NCI-H1092 (cell line): ENCODE data around the gene ADORA2A.

Source experiments
- DNase-seq: peaks from one replicate; lab custom pipeline; 2025; lab: John Stamatoyannopoulos, UW

The ADORA2A gene

DNA sequence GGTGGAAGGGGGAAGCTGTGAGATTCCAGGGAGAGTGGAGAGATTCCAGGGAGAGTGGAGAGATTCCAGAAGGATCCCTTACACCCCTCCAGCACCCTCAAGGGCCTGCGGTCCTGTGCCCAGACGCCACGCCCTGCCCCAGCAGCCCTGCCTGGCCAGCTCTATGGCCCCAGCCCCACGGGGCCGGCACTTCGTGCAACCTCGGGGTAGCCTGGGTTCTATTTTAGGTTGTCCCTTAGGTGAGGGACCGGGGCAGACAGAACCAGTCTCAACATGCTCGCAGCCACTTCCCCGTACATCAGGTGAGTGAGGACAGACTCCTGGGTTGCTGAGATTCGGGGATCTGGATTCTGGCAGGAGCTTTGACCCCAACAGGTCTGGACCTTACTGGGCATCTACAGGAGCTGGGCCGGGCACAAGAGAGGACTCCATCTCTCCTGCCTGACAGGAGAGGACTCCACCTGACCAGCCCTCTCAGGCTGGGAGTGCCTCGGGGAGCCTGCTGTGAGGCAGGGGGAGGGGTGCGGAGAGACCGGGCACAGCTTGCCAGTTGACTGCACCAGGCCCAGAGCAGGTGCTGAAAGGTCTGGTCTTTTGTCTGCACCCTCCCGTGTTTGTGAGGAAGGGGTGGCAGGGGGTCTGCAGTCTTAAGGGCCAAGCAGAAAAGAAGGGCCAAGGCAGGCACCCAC, 8.5 kb upstream of the ADORA2A start:
- peak; percentile 48 for DNase-seq

DNA sequence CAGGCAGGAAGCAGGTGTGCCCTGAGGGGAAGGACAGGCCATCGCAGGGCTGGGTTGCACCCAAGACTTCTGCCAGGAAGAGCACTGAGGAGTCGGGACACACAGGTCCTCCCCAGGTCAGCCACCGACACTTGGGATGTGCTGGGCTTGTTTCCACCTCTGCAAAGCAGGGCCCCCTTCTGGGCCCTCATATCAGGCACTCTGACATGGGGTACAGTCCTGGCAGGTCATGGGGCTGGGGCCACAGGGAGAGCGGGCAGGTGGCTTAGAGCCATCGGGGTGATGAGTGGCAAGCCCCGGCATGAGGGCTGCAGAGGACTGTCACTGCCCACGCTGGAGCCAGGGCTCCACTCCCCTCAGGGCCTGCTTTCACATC, 7.9 kb upstream of the ADORA2A start:
- no peak for DNase-seq

DNA sequence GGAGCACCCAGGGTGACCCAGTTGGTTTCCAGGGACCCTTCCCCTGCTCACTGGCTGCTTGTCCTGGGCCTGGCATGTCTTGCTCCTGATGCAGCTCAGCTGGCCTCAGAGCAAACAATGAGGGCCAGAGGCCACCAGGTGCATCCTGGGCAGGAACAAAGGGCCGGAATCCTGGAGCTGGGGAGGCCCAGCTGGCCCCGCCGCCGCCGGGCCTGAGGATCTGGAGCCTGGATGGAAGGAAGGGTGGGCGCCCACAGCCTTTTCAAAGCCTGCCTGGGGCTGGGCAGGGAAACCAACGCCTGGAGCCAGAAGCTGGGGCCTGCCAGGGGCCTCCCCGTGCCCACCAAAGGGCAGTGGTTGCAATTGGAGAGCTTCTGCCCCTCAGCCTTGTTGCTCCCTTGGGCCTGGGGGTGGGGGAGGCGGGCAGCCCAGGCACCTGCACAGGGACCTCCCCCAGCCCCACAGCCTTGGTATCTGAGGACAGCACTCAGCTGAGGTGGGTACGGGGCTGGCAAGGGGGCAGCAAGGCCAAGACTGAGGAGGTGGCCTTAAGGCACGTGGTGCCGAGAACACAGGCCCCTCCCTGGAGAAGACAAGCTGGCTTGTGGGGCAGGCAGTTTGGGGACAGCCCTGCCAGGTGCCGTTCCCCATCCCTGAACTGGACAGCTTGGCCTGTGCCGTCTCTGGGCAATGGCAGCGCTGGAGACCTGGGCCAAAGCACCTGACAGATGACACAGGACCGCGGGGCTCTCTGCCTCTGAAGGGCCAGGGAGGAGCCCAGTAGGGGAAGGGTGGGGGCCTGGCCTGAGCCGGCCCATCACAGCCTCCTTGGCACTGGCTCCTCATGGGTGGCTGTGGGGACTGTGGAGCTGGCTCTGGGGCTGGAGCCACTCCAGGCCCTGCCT, 7.1 kb upstream of the ADORA2A start:
- DNase-seq, result peak; percentile 63

DNA sequence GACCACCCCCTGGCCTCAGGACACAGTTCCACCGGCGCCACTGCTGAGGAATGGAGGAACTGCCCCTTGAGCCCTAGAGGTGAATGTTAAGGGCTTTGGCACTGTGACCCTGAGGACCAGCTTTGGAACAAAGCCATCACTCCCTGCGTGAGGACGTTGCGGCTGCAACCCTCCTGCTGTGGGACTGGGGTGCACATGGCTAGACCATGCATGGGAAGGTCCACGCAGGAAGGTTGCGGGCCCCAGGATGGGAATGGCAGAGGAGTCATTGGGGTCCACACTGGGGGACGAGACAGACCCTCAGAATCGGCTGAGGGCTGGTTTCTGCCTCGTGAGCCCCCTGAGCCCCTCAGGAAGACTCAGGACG, 6.4 kb upstream of the ADORA2A start:
- DNase-seq, result no peak

DNA sequence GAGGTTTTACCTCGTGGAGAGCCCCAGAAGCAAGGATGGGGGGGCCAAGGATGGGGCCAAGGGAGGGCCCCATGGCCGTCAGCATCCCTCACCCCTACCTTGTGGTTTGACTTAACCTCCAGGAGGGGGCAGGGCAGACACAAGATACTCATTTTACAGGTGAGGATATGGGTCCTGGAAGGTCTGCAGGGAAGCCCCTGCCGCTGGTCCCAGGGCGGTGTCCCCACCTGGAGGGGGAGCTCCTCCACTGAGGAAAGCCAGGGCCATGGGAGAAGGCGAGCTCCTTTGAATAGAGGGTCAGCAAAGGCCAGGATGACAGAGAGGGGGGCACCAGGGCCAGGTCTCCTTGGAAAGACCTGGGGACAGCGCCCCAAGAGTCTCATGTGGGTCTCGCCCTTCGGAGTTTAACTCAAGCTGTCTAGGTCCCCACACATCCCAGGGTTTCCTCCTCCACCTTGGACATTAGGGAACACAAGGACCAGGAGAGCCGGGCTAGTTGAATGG, 5.9 kb upstream of the ADORA2A start:
- no peak for DNase-seq

DNA sequence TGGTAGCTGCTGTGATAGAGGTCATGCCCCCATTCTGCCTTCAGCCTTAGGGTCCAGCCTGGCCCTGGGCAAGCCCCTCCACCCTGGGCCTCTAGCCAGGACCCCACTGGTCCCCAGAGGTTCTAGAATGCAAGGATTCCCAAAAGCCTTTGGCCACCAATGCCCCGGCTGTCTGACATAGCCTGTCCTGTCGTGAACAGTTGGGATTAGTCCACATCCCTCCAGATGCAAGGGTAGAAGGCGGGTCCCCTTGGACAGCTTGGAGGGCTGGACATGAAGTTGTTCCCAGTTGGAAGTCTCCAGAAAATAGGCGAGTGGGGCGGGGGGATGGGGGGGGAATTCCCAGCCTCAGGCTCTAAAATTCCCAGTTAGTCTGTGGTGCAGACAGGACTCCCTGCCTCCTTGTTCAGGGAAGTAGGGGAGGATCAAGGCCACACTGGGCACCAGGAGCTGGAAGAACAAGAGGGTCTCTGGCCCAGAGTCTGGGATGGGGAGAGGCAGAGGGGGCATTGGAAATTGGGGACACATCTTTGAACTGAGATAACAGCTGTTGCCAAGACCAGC, 5.2 kb upstream of the ADORA2A start:
- DNase-seq, result no peak

DNA sequence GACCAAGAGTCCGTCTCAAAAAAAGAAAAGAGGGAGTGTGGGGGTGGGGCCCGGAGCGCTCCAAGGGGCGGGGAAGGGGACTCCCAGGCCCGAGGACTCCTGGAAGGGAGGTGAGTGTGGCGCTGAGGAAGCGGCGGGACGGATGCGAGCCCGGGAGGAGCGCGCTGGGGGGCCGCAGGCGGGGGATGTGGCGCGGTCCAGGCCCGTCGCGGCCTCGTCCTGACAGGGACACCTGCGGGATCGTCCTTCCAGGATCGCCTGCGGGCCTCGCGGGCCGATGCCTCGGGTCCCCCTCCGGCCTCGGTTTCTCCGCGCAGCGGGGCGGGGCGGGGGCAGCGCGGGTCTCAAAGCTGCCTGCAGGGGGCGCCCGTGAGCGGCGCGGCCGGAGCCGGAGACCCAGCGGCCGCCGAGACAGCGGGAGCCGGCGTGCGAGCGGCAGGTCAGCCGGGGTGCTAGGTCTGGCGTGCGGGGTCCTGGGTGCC, 3.8 kb upstream of the ADORA2A start:
- DNase-seq, result no peak

DNA sequence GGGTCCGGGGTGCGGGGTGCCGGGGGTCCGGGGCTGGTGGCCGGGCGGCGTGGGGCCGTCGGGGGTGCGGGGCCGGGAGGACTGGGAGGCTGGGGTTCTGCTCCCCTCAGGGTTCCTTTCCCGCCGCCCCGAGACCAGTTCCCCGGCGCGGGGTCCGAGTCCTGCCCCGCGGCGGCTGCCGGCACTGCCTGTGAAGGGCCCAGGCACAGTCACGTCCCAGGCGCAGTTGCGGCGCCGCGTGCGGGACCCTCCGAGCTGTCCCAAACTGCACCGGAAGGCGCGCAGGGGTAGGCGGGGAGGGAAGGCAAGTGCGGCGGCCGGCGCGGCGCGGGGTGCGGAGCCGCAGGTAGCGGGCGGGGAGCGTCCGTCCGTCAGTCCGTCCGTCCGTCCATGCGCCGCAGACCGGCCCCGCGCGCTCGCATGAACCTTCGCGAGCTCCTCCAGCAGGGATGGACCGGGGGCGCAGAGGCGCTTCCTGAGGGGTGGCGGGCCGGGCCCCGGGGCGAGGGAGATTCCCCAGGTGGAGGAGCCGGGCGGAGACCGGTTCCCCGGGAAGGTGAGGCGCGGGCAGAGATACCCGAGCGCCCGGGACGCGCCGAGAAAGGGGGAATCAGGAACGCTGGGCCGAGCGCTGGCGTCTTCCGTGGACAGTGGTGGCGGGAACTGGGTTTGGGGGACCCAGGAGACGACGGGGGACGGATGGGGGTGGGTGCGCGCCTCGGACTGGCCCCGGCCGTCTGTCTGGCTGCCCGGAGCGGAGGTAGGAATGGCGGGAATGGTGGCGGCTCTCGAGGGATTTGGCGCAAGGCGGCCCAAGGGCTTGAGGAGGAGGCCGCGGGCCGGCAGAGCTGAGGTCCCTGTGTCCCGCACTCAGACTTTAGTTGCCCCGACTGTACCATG, 3.1 kb upstream of the ADORA2A start:
- DNase-seq, result no peak

DNA sequence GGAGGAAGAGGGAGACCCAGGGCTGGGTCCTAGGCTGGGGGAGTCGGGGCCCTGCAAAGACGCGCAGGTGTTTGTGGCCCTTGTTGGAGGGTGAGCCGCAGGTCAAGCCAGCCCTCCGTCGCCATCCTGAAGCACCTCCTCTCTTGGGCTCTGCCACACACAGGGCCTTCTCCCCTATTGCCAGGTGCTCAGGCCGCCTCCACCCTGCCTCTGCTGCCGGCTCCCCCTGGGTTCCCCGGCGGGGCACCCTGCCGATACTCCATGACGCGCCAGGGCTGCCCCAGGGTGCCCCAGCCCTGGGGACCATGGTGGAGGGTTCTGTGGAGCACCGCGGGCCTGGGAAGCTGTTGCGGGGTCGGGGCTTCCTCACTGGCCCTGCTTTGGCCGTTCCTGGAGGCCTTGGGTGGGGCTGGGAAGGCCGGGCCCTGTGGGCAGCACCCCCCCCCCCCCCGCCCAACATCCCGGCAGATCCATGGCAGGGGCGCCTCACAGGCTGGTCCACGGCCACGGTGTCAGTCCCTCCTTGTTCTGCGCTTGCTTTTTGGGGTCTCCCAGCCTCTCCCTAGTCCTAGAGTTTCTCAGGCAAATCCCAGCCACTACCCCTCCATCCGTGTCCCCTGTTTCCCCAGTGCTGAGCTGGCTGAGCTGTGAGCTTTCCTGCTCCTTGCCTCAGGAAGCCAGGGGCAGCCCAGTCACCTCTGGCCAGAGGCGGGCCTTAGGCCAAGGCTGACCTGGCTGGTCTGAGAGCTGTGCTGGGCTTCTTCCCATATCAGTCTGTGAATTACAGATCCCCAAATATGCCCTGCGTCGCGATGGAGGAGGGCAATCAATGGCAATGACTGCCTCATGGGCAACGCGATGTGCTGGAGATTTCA, 2.3 kb upstream of the ADORA2A start:
- DNase-seq, result no peak

DNA sequence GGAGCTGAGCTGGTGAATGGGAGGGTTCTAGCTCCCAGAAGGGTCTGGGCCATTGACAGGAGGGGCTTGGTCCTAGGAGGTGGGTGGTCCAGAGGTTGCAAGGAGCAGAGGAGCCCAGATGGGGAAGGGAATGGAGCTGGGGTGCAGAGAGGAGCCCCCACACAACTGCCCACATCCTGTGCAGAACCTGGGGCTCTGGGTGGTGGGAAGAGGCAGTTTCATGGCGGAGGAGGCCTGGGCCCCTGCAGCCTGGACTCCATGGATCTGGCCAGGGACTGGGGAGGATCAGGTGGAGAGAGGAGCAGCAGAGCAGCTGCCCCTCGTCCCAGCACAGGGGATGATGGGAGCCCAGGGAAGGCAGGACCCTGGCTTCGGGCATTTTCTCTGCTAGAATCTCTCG, 963 bp upstream of the ADORA2A start:
- no peak for DNase-seq

DNA sequence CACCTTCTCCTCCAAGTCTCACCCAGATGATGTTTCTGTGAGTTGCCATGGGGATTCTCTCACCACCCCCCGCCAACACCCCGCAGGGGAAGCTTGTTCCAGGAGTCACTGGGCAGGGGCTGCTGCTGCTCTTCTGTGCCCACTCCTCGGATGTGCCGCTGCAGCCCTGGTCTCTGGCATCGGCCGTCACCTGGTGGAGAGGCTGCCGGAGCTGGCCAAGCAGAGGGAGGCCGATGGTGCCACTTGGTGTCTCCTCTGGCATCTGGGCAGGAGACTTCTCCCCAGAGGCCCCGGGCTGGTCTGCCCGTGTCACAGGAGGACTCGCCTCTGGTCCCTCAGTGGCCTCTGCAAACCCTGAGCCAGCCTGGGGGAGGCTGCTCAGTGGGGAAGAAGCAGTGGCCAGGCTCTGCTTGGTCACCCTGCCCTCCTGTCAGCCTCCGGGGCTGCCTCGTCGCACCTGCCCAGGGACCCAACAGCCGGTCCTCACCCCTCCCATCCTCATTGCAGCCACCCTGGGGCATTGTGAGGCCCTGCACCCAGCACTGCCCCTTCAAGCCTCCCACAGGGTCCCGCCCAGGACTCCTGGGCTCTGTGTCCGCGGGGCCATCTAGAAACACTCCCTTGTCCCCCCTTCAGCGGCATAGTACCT, 424 bp upstream of the ADORA2A start:
- DNase-seq, result no peak

DNA sequence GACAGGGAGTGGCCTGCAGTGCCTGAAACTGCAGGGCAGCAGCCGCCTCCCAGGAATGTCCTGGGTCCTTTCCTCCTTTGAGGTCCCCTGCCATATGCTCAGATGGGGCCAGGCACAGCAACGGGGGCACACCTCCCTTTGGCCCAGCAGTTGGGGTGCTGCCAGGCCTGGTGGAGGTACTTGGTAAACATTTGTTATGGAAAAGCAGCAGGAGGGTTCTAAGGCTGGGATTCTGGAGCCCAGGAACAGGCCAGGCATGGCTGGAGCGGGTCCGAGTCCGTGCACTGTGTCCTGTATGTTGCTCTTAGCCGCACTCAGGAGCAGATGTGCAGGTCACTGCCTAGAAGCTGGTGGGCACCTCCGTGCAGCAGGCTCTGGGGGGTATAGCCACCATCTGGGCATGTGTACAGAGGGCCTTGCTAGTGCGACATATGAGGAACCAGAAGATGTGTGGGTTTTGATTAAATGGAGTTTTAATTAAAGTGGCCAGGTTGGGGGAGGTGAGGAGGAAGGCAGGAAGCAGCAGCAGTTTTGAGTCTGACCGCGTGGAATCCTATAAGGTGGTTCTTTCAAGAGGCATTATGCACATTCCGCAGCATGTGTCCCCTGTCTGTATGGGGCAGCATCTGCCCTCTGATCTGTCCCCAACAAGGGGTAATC, 1.5 kb downstream of the ADORA2A start:
- no peak for DNase-seq

DNA sequence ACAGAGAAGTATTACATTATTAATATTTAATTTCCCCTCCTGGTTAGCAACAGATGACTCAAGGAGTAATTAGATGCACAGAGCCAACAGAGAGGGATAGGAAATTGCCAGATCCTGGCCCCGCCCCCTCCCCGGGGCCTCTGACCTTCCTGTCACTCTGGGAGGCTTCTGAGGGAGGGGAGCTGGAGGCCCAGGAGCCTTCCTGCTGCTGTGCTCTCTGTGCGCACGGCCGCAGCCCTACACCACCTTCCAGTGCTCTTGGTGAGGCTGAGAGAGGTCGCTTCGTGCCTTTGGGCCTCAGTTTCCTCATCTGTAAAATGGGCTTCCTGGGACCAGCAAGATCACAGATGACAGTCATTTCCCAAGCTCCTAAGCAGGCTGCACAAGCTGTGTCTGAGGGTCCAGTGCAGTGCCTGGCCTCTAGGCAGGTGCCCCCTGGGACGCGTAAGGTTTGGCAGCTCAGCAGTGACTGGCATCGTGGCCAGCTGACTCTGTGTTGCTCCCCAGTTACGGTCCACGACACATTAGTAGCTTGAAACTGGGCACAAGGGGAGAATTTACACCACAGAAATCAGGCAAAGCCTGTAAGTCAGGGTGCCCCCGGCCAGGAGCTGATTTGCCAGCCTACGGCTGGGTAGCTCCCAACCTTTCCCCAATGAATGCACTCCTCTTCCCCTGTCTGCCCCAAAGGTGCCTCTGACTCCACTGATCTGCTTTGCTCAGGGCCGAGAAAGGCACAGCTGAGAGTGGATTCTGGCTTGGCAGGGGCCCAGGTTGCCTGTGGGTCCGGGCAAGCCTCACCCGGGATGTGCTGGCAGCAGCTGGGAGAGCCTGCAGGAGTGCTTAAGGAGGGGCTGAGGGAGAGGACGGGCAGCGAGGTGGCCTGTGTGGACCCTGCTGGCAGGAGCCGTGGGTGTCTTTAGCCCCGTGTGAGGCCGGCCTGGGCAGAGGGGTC, 2.3 kb downstream of the ADORA2A start:
- no peak for DNase-seq

DNA sequence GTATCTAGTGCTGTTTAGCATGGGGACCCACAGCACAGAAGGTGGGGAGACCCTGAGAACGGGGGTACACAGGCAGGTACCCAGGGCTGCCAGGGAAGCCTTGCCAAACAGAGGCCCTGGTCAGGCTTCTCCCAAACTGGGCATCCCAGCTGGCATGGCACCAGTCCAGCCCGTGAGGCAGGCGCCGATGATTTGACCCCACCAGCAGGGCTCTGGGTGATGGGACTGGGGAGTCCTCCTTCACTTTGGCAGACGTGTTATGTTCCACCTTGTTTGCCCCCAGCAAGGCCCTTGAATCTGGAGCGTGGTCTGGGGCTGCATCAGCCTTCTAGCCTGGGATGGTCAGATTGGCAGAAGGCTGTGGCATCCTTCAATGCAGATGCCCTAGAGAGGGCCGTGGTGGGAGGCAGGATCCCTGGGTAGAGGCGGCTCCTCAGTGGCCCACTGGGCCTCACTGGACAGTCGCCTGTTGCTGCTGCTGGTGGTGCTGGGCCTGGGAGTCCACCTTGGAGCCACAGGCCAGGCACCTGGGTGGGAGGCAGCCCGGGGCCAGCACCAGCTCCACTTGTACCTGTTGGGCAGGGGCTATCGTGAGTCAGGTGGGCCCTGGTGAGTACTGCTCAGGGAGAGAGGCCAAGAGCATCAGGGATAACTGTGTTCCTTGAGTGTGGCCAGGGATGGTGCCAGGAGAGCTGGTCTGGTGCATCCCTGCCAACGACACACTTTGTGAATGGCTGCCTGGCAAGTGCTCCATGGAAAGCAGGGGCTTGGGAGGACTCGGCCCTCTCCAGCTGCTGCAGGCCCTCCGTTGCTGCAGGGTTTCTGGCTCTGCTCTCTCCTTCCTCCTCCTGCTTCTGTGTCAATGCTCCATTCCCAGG, 3.3 kb downstream of the ADORA2A start:
- peak; percentile 23 for DNase-seq

DNA sequence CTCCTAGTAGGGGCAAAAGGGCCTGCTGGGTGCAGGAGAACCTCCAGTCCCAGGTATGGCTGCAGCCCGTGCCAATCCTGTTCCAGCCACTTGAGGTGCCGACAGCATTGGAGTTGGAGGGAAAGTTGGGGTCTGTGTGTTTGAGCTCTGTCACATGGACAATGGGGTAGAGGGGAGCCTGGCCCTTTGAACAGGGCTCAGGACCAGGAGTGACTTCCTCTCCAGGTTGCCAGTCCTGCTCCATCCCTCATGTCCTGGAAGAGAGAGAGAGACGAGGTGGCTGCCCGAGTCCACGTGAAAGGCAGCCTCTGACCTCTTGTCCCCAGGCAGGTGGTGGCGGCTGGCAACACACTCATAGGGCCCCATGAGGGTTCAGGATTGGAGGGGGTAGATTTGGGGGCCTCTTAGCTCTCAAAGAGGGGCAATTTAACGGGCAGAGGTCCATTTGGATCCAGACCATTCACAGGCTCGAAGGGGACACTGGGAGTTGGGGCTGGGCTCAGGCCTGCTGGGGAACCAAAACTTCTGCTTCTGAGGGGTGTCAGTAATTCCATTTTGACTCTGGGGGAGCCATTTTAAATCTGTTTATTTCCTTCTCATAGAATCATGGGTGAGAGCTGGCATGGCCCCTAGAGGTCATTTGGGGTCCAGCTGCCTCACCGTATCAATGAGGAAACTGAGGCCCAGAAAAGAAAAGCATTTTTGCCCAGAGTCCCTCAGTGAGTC, 4.1 kb downstream of the ADORA2A start:
- DNase-seq, result no peak

DNA sequence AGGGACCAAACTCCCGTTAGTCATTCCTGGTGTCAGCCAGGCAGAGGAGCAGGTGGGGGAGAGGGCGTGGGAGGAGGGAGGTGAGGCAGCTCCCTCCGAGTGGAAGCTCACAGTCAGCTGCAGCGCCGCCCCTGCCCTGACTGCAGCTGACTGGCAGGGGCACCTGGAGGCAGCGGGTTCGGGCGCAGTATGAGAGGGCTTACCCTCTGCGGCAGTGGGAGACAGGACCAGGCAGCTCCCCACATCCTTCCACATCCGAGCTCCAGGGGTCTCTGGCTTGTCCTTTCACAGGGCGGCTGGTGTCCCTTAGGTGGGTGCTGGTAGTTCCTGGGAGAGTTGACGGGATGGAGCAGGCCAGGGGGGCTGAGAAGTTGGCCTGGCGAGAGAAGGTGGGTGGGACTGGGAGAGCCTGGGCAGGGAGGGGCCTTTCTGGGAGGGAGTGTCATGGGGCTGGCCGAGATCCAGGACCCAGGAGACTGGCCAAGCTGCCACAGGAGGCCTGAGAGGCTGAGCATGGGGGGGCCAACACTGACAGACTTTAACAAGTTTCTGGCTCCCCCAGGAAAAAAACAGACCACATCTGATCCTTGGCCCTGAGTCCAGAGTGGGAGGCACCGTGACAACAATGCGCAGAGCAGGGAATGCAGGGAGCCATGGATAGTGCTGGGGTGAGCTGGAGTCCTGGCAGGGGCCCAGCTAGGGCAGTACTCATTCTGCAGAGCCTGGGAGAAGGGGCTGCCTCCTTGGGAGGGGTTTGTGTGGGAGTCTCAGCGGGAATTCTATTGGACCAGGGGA, 4.9 kb downstream of the ADORA2A start:
- DNase-seq, result peak; percentile 12
